Astrocyte of the cerebellum (primary cell): ENCODE data around the gene HMCN2.

Source experiments
- DNase-seq: peaks from one replicate; pipeline ENCODE4 v3.0.0-alpha.2; 2011; ENCODE audit warnings: low read depth
- H3K4me3 ChIP-seq: 2 replicates; pipeline ENCODE4 v1.5.1; 2011; ENCODE audit warnings: mild to moderate bottlenecking, low read depth, low read length, moderate library complexity
- in situ Hi-C: cut with HindIII; loops from 2 replicates; pipeline ENCODE4 v1.10.0; 2017; ENCODE audit warnings: low sequenced_read_pairs
- TF ChIP-seq, protein P1 (sequence below): IDR thresholded peaks from 2 replicates; pipeline ENCODE4 v1.5.1; 2012; ENCODE audit warnings: low read length, low read depth, moderate library complexity, mild to moderate bottlenecking; ENCODE audit errors: missing control alignments

HMCN2 gene

DNA sequence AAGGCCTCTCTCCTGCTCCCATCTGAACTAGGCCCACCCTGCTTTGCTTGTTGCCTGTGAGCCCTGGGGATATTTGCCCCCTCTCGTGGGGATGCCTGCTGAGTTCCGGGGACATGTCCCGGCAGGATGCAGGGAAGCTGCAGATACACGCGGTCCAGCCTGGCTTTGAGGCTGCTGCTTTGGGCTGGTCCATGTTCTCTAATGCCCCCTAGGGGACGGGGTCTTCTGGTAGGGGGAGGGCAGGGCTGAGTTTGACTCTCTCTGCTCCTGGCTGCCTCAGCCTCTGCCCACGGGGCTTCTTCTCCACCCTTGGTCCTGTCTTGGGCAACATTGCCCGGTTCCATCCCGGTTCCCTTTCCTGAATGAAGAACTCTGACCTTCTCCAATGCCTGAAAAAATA, 94.3 kb downstream of the HMCN2 start:
- in situ Hi-C loops: no loop called here
- no peak overlapping the region for H3K4me3 ChIP-seq
- no peak for DNase-seq
- TF ChIP-seq, protein P1, sequence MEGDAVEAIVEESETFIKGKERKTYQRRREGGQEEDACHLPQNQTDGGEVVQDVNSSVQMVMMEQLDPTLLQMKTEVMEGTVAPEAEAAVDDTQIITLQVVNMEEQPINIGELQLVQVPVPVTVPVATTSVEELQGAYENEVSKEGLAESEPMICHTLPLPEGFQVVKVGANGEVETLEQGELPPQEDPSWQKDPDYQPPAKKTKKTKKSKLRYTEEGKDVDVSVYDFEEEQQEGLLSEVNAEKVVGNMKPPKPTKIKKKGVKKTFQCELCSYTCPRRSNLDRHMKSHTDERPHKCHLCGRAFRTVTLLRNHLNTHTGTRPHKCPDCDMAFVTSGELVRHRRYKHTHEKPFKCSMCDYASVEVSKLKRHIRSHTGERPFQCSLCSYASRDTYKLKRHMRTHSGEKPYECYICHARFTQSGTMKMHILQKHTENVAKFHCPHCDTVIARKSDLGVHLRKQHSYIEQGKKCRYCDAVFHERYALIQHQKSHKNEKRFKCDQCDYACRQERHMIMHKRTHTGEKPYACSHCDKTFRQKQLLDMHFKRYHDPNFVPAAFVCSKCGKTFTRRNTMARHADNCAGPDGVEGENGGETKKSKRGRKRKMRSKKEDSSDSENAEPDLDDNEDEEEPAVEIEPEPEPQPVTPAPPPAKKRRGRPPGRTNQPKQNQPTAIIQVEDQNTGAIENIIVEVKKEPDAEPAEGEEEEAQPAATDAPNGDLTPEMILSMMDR: no peak

DNA sequence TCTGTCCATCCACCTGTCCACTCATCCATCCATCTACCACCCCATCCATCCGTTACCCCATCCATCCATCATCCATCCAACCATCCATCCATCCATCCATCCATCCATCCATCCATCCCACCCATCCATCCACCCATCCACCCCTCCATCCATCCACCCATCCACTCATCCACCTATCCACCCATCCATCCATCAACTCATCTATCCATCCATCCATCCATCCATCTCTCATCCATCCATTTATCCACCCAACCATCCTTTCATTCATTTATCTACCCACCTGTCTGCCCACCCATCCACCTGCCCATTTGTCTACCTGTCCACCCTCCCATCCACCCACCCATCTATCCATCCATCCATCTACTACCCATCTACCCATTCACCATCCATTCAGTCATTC, 95.1 kb downstream of the HMCN2 start:
- DNase-seq: no peak
- TF ChIP-seq, protein P1: no peak
- H3K4me3 ChIP-seq: no peak overlapping the region
- in situ Hi-C loops: no loop called here

- no peak for DNase-seq
- H3K4me3 ChIP-seq: no peak overlapping the region
- in situ Hi-C loops: no loop called here
- TF ChIP-seq, protein P1: no peak
Measured at GRCh38 chr9:130361873-130362362, 96.4 kb downstream of the HMCN2 start.

GRCh38 chr9:130362691-130363090, 97.1 kb downstream of the HMCN2 start:
- no peak overlapping the region for H3K4me3 ChIP-seq
- in situ Hi-C loops: no loop called here
- TF ChIP-seq, protein P1: no peak
- no peak for DNase-seq

DNA sequence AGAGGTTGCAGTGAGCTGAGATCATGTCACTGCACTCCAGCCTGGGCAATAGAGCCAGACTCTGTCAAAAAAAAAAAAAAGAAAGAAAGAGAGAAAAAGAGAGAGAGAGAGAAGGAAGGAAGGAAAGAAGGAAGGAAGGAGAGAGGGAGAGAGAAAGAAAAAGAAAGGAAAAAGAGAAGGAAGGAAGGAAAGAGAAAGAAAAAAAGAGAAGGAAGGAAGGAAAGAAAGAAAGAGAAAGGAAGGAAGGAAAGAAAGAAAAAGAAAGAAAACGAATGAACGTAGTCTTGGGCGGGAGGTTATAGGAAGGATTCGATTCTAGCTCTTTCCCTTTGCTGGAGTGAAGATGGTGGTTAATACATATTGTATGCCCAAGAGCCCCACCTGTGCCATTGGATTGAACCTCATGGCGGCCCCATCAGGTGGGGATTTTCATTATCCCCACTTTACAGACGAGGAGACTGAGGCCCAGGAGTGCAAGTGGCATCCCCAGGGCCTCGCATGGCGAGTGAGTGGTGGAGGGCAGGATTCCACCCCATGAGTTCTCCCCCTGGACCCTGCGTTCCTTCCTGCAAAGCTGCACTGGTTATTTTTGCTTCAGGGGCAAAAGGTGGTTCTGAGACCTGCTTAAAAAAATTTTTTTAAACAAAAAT, 98.3 kb downstream of the HMCN2 start:
- no peak overlapping the region for H3K4me3 ChIP-seq
- TF ChIP-seq, protein P1: no peak
- in situ Hi-C loops: no loop called here
- DNase-seq: no peak

DNA sequence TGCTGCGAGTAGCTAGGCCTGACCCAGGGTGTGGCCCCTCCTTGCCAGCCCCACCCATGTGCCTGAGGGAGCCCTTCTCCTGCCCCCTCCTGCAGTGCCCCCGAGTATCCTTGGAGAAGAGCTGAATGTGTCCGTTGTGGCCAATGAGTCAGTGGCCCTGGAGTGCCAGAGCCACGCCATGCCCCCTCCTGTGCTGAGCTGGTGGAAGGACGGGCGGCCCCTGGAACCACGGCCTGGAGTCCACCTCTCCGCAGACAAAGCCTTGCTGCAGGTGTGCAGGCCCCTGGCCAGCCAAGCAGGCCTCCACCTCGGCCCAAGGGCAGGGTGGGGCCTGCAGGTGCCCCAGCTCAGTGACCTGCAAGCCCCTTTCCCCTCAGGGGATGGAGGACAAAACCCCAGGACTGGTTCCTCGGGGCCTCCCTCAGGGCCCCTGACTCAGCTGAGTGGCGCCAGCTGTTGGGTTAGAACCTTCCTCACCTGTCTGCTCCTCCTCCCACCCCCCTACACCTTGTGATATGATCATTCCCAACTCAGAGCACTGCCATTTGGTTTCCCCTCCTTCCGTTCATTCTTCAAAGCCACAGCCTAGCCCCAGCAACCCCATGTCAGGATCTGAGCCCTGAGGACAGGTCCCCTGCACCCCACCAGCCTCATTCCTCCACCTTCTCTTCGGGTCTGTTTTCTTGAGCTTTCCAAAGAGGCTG, 99.2 kb downstream of the HMCN2 start:
- DNase-seq: no peak
- in situ Hi-C loops: no loop called here
- TF ChIP-seq, protein P1: no peak
- no peak overlapping the region for H3K4me3 ChIP-seq
